ENCODE data around the gene PDZD4. TPM values are rescaled to one million over a fixed set of nuclear protein-coding genes. Genes with fewer than 3 reads are reported as not detected.

The PDZD4 gene
- total RNA-seq, 1 experiment from 2014 or later, result 0.33 TPM

DNA sequence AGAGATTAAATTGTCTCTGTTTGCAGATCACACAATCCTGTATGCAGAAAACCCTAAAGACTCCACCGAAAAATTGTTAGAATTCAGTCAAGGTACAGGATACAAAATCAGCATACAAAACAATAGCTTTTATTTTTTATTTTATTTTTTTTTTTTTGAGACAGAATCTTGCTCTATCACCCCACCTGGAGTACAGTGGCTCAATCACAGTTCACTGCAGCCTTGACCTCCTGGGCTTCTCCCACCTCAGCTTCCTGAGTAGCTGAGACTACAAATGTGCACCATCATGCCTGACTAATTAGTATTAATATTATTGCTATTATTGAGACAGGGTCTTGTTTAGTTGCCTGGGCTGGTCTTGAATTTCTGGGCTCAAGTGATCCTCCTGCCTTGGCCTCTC is 75.2 kb downstream of the PDZD4 start:
- DNase-seq (ENCODE audit: low spot score), result peak; percentile 14

Other genes with a start within 250 kb of the PDZD4 start
- gene CCNQ, start 231.4 kb downstream of the PDZD4 start, total RNA-seq (2014; rRNA removed; shearing (Covaris generic)), result 107 and 122 TPM in 2 replicates
- gene DUSP9, start 183.3 kb downstream of the PDZD4 start, total RNA-seq (2014; rRNA removed; shearing (Covaris generic)), result not detected in 2 replicates
- 0.99 and 1.1 TPM in 2 replicates for gene PNCK, start 156.7 kb downstream of the PDZD4 start, total RNA-seq (2014; rRNA removed; shearing (Covaris generic))
- 98.8 and 127 TPM in 2 replicates for gene SLC6A8, start 142.6 kb downstream of the PDZD4 start, total RNA-seq (2014; rRNA removed; shearing (Covaris generic))
- 387 and 409 TPM in 2 replicates for gene BCAP31, start 106.2 kb downstream of the PDZD4 start, total RNA-seq (2014; rRNA removed; shearing (Covaris generic))
- 28.2 and 31.6 TPM in 2 replicates for gene ABCD1, start 105.7 kb downstream of the PDZD4 start, total RNA-seq (2014; rRNA removed; shearing (Covaris generic))
- gene PLXNB3, start 66.3 kb downstream of the PDZD4 start, total RNA-seq (2014; rRNA removed; shearing (Covaris generic)), result 7.0 and 10.3 TPM in 2 replicates
- 1.1 and 5.6 TPM in 2 replicates for gene SRPK3, start 49.5 kb downstream of the PDZD4 start, total RNA-seq (2014; rRNA removed; shearing (Covaris generic))
- gene IDH3G, start 36.2 kb downstream of the PDZD4 start, total RNA-seq (2014; rRNA removed; shearing (Covaris generic)), result 173 and 197 TPM in 2 replicates
- gene SSR4, start 35.9 kb downstream of the PDZD4 start, total RNA-seq (2014; rRNA removed; shearing (Covaris generic)), result 496 and 561 TPM in 2 replicates
- gene L1CAM, start 55.6 kb upstream of the PDZD4 start, total RNA-seq (2014; rRNA removed; shearing (Covaris generic)), result not detected in 2 replicates
- gene AVPR2, start 74.1 kb upstream of the PDZD4 start, total RNA-seq (2014; rRNA removed; shearing (Covaris generic)), result not detected in 2 replicates
- gene ARHGAP4, start 95.7 kb upstream of the PDZD4 start, total RNA-seq (2014; rRNA removed; shearing (Covaris generic)), result 3.4 and 6.5 TPM in 2 replicates
- gene NAA10, start 104.5 kb upstream of the PDZD4 start, total RNA-seq (2014; rRNA removed; shearing (Covaris generic)), result 304 and 321 TPM in 2 replicates
- 0.08 and 0.91 TPM in 2 replicates for gene RENBP, start 114.1 kb upstream of the PDZD4 start, total RNA-seq (2014; rRNA removed; shearing (Covaris generic))
- 106 and 124 TPM in 2 replicates for gene HCFC1, start 141.3 kb upstream of the PDZD4 start, total RNA-seq (2014; rRNA removed; shearing (Covaris generic))
- gene TMEM187, start 142.2 kb upstream of the PDZD4 start, total RNA-seq (2014; rRNA removed; shearing (Covaris generic)), result 21.4 and 23.4 TPM in 2 replicates
- gene IRAK1, start 189.4 kb upstream of the PDZD4 start, total RNA-seq (2014; rRNA removed; shearing (Covaris generic)), result 536 and 557 TPM in 2 replicates